Cardiac ventricle fibroblast (primary cell): Measurements from ENCODE around the gene PNMA3. TPM values are rescaled to one million over a fixed set of nuclear protein-coding genes. Genes with fewer than 3 reads are reported as not detected.

ENCODE experiments used
- total RNA-seq: library from RNA; depleted of rRNA; stranded (reverse); fragments of >200 nt; gene quantifications from 2 replicates; pipeline ENCODE4 v1.2.3, GENCODE V29; 2015

PNMA3 gene
- total RNA-seq, result not detected in 2 replicates

GRCh38 chrX:153055871-153056749 lies at the start of gene PNMA3:
PNMA3 (plus strand) TSS chrX:153056470; CDS start chrX:153057056, 586 bp downstream.

GRCh38 chrX:153071909-153072583 lies 15.8 kb downstream of the PNMA3 start, which contains the start of gene PNMA6A:
PNMA6A (plus strand) TSS chrX:153072454; CDS start chrX:153073063, 609 bp downstream.

Other genes with a start within 250 kb of the PNMA3 start
- 26.8 and 31.7 TPM in 2 replicates for gene CETN2, start 225.7 kb upstream of the PNMA3 start, total RNA-seq
- 18.3 and 20.3 TPM in 2 replicates for gene NSDHL, start 225.4 kb upstream of the PNMA3 start, total RNA-seq
- gene ZNF185, start 158.4 kb upstream of the PNMA3 start, total RNA-seq, result 1.6 and 2.2 TPM in 2 replicates
- not detected in 2 replicates for gene PNMA5, start 62.4 kb upstream of the PNMA3 start, total RNA-seq
- 0.69 TPM in 1 of 2 replicates, not detected in the other for gene PNMA6A, start 16.0 kb downstream of the PNMA3 start, total RNA-seq
- gene MAGEA1, start 122.8 kb downstream of the PNMA3 start, total RNA-seq, result not detected in 2 replicates